HG03469 (cell line): Measurements from ENCODE around the gene SLC30A10.
"Not testable (repeated sequence)": the region's sequence is repeated elsewhere in the genome, so short reads cannot be mapped to it uniquely, and the experiment has no call there.

ENCODE experiments used
- ATAC-seq: cut with Tn5 transposase; IDR thresholded peaks from one replicate; pipeline ENCODE4 v1.9.1; 2021; ENCODE audit warnings: mild to moderate bottlenecking, moderate library complexity, moderate number of reproducible peaks; ENCODE audit not compliant: unreplicated experiment

The SLC30A10 gene

DNA sequence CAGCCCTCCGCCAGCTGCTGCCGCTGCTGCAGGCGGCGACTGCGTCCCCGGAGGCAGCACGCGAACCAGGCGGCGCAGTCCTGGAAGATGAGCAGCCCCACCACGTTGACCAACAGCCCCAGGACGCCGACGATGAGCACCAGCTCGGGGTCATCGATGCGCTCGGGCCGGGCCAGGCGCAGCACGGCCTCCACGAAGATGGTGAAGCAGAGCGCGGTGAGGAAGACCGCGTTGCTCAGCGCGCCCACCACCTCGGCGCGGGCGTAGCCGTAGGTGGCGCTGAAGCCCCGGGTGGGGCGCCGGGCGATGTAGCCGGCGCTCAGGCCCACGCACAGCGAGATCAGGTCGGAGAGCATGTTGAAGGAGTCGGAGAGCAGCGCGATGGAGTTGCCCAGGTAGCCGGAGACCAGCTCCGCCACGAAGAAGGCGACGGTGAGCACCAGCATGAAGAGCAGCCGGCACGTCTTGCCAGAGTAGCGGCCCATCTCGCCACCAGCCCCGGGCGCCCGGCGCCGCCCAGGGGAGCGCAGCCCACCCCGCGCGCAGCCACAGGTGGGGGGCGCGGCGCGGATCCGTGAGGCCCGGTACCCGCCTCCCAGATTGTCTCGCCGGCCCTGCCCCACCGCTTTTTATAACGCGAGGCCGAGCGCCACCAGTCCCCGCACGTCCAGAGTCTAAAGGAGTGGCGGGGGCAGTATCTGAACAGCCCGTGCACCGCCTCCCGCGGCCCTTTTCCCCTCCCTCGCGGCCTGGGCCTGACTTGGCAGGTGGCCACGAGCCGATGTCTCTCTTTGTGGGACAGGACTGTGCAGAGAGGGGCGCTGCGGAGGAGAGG, at the start of gene SLC30A10:
SLC30A10 (minus strand) TSS at position 602 of the 835 bp plus-strand sequence; CDS start at position 485, 117 bp downstream.
- no peak for ATAC-seq

- no peak for ATAC-seq
These were observed 44.9 kb upstream of the SLC30A10 start for GRCh38 chr1:219973213-219973612.

GRCh38 chr1:219967361-219967760, 39.0 kb upstream of the SLC30A10 start:
- no peak for ATAC-seq

DNA sequence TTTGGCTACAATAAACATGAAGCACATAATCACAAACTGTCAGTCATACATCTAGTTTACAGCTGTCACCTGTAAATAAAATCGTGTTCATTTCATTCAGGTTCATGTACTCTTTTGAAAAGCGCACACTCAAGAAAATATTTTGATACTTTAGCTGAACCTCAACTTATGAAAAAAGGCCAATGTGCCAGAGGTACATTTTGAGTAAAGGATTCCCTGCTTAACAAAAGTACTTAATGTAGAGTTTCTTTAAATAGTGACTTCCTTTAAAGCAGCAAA, 37.7 kb upstream of the SLC30A10 start:
- ATAC-seq: no peak

GRCh38 chr1:219965285-219966070, 37.1 kb upstream of the SLC30A10 start:
- ATAC-seq: no peak

DNA sequence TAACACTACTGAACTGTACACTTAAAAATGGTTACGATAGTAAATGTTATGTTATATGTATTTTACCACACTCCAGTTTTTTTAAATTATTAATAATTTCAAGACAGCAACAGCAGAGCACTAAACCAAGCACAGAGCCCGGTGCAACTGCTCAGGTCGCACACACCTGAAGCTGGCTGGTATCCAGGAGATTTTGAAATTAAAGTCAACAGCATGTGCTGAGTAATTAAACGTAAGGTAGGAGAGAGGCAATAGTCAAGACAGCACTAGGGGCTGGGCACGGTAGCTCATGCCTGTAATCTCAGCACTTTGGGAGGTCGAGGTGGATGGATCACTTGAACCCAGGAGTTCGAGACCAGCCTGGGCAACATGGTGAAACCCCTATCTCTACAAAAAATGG, 35.1 kb upstream of the SLC30A10 start:
- no peak for ATAC-seq

- no peak for ATAC-seq
These were observed 33.3 kb upstream of the SLC30A10 start for GRCh38 chr1:219961684-219962083.

DNA sequence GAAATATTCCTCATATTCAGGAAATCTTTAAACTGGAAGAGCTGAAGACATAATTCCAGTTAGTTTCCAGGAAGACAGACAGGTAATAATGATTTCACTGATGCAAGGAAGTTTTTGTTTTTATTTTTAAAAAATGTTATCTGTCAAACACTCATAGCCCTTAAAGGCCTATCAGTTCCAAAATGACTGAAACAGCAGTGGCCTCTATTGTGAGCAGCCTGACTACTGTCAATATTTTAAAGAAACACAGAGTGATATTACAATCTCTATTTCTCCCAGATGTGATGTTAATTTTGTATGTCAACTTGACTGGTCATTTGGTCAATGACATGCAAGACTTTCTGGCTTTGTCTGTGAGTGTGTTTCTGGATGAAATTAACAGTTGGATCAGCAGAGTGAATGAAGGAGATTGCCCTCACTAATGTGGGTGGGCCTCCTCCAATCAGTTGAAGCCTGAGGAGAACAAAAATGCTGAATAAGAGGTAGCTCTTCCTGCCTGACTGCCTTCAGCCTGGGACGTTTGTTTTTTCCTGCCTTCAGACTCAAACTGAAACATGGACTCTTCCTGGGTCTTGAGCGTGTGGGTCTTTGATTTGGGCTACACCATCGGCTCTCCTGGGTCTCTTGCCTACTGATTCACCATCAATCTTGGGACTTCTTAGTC, 31.3 kb upstream of the SLC30A10 start:
- no peak for ATAC-seq

- no peak for ATAC-seq
These were observed 30.6 kb upstream of the SLC30A10 start for GRCh38 chr1:219958875-219959417.

- no peak for ATAC-seq
These were observed 26.5 kb upstream of the SLC30A10 start for GRCh38 chr1:219954736-219955421.

GRCh38 chr1:219954052-219954451, 25.7 kb upstream of the SLC30A10 start:
- ATAC-seq: no peak

- no peak for ATAC-seq
These were observed 24.0 kb upstream of the SLC30A10 start for GRCh38 chr1:219952361-219952760.

- not testable (repeated sequence) for ATAC-seq
These were observed 20.9 kb upstream of the SLC30A10 start for GRCh38 chr1:219949227-219949626.

GRCh38 chr1:219948766-219949165, 20.4 kb upstream of the SLC30A10 start:
- ATAC-seq: not testable (repeated sequence)

DNA sequence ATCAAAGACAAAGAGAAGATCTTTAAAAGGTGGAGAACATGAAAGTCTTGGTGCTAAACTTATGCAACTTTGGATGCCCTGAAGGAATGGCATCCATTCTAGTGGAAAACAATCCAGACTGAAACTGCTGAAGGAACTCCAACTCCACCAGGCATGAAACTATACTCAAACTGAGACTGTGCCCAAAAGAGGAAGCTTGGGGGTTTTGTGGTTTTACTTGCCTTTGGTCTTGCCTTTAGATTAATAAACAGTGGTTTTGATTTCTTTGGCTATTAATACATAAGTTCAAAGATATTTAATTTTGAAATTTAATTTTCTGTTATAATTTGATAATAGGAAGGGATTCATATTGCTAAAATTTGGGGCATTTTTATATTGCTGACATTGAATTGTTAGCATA, 17.4 kb upstream of the SLC30A10 start:
- no peak for ATAC-seq

DNA sequence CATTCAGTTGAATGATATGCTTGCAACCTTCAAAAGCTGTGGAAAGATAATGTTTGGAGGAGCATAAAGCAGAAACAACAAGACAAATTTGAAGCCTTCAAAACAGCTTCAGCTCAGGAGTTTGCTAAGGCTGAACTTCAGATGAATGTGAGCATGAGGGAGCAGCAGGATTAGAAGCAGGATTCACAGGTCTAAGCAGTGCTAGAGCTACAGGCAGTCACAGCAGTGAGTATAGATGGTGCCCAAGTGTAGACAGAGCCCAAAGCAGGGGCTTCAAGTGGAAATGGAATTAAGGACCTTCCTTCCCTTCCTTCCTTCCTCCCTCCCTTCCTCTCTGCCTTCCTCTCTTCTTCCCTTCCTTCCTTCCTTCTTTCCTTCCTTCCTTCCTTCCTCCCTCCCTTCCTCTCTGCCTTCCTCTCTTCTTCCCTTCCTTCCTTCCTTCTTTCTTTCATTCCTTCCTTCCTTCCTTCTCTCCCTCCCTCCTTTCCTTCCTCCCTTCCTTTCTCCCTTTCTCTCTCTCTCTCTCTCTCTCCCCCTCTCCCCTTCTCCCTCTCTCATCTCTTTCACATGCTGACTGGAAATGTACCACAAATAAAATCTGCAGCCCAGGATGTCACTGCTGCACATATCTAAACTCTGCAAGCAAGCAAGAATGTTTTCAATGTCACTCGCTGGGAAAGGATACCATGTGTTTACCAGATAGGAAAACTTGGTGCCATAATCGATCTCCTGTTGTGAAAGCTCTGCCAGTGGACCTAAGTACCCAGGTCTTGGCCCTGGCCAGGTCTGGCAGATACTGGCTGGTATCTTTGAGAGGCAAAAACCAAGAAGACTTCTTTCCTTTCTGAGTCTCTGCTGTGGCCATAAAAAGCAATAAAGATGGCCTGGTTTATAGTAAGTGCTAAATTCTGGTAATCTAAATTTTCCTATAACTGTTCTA, 13.1 kb upstream of the SLC30A10 start:
- ATAC-seq: no peak

GRCh38 chr1:219940707-219941106, 12.3 kb upstream of the SLC30A10 start:
- ATAC-seq: no peak

DNA sequence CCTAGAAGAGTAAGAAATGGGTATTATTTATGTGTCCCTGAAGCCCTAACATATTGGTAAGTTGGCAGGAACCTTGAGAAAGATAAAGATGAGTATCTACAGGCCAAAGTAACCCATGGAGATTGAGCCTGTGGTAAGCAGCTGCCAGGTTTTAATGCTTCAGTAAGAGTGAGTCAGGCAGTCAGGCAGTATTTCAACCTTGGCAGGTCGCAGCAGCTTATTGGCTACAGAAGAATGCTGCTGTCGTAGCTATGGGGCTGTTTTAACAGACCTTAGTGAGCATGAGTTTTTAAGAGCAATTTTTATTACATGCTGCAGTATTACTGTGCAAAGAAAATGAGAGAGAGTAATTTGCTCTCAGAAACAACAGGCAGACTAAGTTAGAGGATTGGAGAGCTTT, 10.3 kb upstream of the SLC30A10 start:
- no peak for ATAC-seq

DNA sequence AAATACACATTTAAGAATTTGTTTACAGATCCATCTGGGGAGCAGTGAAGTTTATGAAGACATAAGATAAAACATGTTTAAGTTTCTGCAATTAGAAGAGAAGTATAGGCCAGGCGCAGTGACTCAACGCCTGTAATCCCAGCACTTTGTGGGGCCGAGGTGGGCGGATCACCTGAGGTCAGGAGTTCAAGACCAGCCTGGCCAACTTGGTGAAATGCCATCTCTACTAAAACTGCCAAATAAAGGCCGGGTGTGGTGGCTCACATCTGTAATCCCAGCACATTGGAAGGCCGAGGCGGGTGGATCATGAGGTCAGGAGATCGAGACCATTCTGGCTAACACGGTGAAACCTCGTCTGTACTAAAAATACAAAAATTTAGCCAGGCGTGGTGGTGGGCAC, 5.4 kb upstream of the SLC30A10 start:
- not testable (repeated sequence) for ATAC-seq

- no peak for ATAC-seq
These were observed 2.7 kb upstream of the SLC30A10 start for GRCh38 chr1:219931033-219931432.
